Activated effector memory CD4-positive, alpha-beta T cell treated with anti-CD3 and anti-CD28 coated beads, Interleukin-2, amount 50 U/mL, for 16 hours (primary cell): ENCODE measurements around the gene ADGRD2.
A peak's percentile ranks its signal among the peaks of the same experiment; 100 is the strongest.

Source experiments
- DNase-seq: peaks from one replicate; pipeline ENCODE4 v3.0.0-alpha.2; 2020

Gene ADGRD2

DNA sequence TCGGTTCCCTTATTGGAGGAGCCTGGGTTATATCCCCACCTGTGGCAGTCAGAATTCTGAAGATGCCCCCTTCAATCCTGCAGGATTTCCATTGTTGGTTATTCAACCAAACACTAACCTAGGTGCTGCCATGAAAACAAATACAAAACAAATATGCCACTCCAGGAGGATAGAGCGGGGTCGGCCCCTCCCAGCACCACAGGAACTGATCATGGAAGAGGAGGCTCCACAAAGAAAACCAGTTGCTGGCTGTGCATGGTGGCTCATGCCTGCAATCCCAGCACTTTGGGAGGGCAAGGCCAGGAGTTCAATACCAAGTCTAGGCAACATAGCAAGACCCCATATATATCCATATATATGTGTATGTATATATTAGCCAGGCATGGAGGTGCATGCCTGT is 13.2 kb upstream of the ADGRD2 start:
- peak; percentile 49 for DNase-seq

DNA sequence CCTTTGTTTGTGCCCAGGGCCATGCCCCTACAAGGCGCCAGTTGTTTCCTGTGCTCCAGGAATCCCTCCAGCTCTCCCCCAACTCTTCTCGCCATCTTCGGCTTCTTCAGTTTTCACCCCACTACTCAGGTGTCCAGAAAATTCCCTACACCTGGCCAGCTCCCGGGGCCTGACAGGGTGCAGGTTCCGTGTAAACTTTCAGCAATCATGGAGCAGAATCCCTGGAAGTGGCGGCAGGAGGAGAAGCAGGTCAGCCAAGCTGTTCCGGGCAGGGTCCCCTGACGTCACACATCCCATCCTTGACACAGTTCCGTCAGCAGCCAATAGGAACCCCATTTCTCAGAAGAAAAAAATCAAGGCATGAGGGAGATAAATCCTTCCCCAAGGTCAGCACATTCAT is 12.2 kb upstream of the ADGRD2 start:
- DNase-seq: peak; percentile 52

DNA sequence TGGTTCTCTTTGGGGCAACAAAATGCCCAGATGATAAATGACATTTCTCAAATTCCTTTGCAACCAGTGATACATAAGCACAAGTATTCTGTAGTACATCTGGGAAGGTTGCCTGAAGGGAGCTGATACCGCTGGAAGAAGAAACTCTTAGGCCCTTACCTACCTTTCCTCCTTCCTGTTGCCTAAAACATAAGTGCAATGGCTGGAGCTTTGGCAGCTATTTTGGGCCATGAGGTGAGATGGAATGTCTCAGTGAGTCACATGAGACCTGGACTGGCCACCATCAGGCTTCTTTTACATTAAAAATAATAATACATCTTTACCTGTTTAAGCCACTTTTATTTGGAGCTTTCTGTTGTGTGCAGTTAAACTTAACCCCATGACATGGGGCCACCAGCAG is 11.2 kb upstream of the ADGRD2 start:
- no peak for DNase-seq

- peak; percentile 57 for DNase-seq
Observed at GRCh38 chr9:124439686-124440243, 10.5 kb upstream of the ADGRD2 start.

GRCh38 chr9:124440786-124441185 is 9.5 kb upstream of the ADGRD2 start:
- DNase-seq: peak; percentile 43

GRCh38 chr9:124441291-124441690 is 9.0 kb upstream of the ADGRD2 start:
- peak; percentile 33 for DNase-seq

- DNase-seq: peak; percentile 1
Observed at GRCh38 chr9:124442379-124442778, 7.9 kb upstream of the ADGRD2 start.

GRCh38 chr9:124442826-124443225 is 7.4 kb upstream of the ADGRD2 start:
- DNase-seq: peak; percentile 19

DNA sequence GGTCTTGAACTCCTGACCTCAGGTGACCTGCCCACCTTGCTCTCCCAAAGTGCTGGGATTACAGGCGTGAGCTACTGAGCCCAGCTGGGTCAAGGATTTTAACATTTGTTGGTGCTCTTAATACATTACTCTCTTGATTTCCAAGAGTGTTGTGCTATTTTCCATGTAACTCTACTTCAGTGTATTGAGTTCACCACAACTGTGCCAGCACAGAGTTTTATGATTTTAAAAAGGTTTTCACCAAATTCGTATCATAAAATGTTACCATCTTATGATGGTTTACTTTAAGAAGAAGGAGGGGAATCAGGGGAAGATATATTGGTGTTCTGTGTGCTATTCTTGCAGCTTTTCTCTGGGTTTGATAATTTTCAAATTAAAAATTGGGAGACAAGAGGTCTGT is 6.6 kb upstream of the ADGRD2 start:
- no peak for DNase-seq

GRCh38 chr9:124444166-124444565 is 6.1 kb upstream of the ADGRD2 start:
- DNase-seq: no peak

GRCh38 chr9:124447297-124447661 is 3.0 kb upstream of the ADGRD2 start:
- no peak for DNase-seq

GRCh38 chr9:124448019-124448418 is 2.2 kb upstream of the ADGRD2 start:
- DNase-seq: peak; percentile 47

- peak; percentile 38 for DNase-seq
Observed at GRCh38 chr9:124449381-124450151, 685 bp upstream of the ADGRD2 start.

DNA sequence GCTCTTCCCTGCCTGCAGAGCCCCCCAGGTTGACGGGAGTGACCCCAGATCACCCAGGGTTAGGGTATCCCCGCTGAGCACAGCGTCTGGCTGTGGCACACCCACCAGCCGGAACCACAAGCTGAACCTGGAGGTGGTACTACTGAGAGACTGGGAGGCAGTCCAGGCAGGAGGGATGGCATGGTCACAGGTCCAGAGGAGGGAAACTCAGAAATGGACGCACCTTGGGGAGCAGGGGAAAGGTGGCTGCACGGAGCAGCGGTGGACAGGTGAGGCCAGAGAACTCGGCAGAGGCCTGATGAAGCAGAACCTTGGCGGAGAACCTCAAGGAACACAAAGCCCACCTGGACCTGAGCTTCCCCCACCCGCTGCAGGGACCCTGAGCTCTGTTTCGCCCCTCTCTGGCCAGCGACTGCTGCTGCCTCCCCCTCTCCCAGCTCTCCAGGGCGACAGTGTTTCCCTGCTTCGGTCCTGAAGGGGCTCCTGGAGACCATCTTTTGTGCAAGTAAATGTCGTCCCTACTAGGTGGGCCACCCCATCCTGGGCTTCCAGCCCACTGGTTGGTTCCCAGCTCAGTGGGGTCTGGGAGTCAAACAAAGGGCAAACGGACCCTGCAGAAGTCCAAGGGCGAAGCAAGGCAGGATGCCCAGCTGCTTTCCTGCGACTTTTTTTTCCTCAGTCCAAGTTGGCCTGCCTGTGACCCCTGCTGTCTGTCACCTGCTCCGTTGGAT is 845 bp downstream of the ADGRD2 start:
- no peak for DNase-seq

GRCh38 chr9:124452326-124452725 is 2.1 kb downstream of the ADGRD2 start:
- no peak for DNase-seq

- DNase-seq: no peak
Observed at GRCh38 chr9:124452841-124453585, 2.8 kb downstream of the ADGRD2 start.

- DNase-seq: no peak
Observed at GRCh38 chr9:124453586-124454191, 3.4 kb downstream of the ADGRD2 start.

GRCh38 chr9:124454296-124454695 is 4.0 kb downstream of the ADGRD2 start:
- DNase-seq: no peak

DNA sequence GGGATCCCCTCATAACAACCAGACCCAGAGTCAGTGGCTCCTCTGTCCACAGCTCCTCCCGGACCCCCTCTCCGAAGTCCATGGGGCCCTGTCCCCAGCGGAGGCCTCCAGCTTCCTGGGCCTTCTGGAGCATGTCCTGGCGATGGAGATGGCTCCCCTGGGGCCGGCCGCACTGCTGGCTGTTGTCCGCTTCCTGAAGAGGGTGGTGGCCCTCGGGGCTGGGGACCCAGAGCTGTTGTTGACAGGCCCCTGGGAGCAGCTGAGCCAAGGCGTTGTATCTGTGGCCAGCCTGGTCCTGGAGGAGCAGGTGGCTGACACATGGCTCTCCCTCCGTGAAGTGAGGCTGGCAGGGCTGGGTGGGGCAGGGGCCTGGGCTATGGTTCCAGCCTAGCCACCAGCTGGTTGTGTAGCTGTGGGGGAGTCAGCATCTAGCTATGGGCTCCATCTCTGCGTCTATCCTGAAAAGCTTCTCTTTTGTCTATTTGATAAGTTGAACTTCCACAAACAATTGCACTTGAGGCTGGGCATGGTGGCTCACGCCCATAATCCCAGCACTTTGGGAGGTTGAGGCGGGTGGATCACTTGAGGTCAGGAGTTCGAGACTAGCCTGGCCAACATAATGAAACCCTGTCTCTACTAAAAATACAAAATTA is 4.7 kb downstream of the ADGRD2 start:
- DNase-seq: no peak

- DNase-seq: no peak
Observed at GRCh38 chr9:124455820-124456219, 5.6 kb downstream of the ADGRD2 start.

DNA sequence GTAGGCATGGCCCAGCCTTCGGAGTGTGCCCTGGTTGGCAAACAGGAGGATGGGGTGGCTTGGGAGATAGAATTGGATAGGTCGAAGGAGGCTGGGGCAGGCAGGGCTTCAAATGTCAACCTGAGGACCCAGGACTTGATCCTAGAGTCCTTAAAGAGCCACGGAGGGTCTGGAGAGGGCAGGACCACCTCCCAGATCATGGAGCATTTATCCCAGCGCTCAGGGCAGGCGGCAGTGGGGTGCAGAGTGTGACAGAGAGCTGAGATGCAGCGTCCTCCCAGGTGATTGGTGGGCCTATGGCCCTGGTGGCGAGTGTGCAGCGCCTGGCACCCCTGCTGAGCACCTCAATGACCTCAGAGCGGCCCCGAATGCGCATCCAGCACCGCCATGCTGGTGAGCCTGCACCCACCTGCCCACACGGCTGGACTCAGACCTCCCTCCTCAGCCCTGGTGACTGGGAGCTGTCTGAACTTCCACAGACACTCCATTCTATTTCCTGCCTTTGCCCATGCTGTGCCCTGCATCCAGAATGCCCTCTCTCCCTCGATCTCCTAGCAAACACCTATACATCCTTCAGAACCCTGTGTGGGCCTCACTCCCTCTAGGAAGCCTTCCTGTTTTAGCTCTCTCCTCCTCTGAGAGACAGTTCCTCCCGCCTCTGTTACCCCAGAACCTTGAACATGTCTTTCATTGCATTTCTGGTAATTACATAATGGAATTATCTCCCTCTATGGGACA is 6.3 kb downstream of the ADGRD2 start:
- DNase-seq: no peak
